Measurements from ENCODE around the gene DGKG.

DNA sequence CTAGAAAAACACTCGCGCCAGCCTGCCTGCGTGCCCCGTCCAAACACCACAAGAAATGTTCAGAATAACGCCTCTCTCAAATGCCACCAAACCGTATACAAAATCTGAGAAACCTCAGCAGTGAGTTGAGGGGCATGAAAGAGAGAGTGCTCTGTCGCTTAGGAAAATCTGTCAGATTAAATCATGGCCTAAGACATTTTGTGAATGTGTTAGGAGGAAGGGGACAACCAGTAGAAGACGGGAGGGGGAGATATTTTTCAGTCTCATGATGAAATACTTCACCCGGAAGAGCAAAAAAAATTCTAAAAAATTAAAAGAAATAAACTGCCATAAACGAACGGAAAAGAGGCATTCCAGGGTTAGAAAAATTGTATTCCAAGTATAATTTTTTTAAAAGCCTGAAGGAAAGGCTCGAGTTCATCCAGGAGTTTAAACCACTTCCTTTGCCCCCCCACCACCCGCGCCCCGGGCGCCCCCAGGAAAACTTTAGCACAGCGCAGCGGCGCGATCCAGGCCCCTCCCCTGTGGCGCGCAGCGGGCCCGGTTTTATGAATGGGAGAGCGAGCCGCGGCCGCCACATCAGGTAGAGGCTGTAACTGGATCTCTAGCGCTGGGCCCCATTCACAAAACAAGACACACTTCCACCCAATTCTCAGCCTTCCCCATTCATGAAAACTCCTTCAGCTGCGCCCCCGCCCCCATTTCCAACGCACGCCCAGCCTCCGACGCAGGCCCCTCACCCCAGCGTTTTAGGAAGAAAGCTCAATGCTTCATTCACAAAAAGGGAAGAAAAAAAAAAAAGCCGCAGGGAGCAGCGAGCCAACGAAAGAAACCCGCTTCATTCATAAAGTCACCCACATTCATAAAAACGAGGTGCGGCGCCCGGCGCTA, 254.6 kb downstream of the DGKG start:
- no peak for TF ChIP-seq ZNF766 (CRISPR knock-in tag; conservative IDR thresholded peaks at IDR 0.05)
- no peak for TF ChIP-seq ESRRA (IDR thresholded peaks at IDR 0.05; ENCODE audit: borderline replicate concordance, low read depth)
- TF ChIP-seq ATF6 (CRISPR knock-in tag; IDR thresholded peaks at IDR 0.05): no peak
- TF ChIP-seq KDM4B (IDR thresholded peaks at IDR 0.05; ENCODE audit: borderline replicate concordance in 2 of 2, low read depth in 1 of 2): no peak
- TF ChIP-seq FOXP1 (CRISPR knock-in tag; IDR thresholded peaks at IDR 0.05): no peak
- TF ChIP-seq ZNF239 (CRISPR knock-in tag; IDR thresholded peaks at IDR 0.05): no peak
- TF ChIP-seq USF1 (CRISPR knock-in tag; IDR thresholded peaks at IDR 0.05): no peak
- no peak for TF ChIP-seq TCF7L2 (IDR thresholded peaks at IDR 0.05; ENCODE audit: low read depth, low read length)
- TF ChIP-seq, protein P1, sequence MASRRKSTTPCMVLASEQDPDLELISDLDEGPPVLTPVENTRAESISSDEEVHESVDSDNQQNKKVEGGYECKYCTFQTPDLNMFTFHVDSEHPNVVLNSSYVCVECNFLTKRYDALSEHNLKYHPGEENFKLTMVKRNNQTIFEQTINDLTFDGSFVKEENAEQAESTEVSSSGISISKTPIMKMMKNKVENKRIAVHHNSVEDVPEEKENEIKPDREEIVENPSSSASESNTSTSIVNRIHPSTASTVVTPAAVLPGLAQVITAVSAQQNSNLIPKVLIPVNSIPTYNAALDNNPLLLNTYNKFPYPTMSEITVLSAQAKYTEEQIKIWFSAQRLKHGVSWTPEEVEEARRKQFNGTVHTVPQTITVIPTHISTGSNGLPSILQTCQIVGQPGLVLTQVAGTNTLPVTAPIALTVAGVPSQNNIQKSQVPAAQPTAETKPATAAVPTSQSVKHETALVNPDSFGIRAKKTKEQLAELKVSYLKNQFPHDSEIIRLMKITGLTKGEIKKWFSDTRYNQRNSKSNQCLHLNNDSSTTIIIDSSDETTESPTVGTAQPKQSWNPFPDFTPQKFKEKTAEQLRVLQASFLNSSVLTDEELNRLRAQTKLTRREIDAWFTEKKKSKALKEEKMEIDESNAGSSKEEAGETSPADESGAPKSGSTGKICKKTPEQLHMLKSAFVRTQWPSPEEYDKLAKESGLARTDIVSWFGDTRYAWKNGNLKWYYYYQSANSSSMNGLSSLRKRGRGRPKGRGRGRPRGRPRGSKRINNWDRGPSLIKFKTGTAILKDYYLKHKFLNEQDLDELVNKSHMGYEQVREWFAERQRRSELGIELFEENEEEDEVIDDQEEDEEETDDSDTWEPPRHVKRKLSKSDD (conservative IDR thresholded peaks at IDR 0.05; ENCODE audit: low read length): no peak
- TF ChIP-seq NBN (IDR thresholded peaks at IDR 0.05; ENCODE audit: low read depth): no peak
- TF ChIP-seq, protein P2, sequence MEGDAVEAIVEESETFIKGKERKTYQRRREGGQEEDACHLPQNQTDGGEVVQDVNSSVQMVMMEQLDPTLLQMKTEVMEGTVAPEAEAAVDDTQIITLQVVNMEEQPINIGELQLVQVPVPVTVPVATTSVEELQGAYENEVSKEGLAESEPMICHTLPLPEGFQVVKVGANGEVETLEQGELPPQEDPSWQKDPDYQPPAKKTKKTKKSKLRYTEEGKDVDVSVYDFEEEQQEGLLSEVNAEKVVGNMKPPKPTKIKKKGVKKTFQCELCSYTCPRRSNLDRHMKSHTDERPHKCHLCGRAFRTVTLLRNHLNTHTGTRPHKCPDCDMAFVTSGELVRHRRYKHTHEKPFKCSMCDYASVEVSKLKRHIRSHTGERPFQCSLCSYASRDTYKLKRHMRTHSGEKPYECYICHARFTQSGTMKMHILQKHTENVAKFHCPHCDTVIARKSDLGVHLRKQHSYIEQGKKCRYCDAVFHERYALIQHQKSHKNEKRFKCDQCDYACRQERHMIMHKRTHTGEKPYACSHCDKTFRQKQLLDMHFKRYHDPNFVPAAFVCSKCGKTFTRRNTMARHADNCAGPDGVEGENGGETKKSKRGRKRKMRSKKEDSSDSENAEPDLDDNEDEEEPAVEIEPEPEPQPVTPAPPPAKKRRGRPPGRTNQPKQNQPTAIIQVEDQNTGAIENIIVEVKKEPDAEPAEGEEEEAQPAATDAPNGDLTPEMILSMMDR (IDR thresholded peaks at IDR 0.05 in 2 of 3, conservative IDR thresholded peaks at IDR 0.05 in 1 of 3; ENCODE audit: insufficient read depth in 2 of 3, low read depth in 1 of 3, low read length in 3 of 3): no peak
